OCI-LY1 (cell line): ENCODE data around the gene CAMKK1.

ENCODE experiments used
- H2AFZ ChIP-seq: fragments of 200-600 bp; sonication (generic), shearing (Covaris generic); 2 replicates; pipeline ENCODE4 v1.6.0; 2014; ENCODE audit warnings: antibody characterized with exemption, mild to moderate bottlenecking, low read length
- H3F3A ChIP-seq: fragments of 200-600 bp; sonication (generic), shearing (Covaris generic); 2 replicates; pipeline ENCODE4 v1.6.0; 2014; ENCODE audit warnings: mild to moderate bottlenecking, antibody characterized with exemption, low read length, moderate library complexity; ENCODE audit not compliant: insufficient read depth
- H3K27ac ChIP-seq: fragments of 200-600 bp; sonication (generic); 2 replicates; pipeline ENCODE4 v1.5.1; 2014; ENCODE audit warnings: low read length, mixed run types, mild to moderate bottlenecking, low read depth; ENCODE audit not compliant: poor library complexity, severe bottlenecking
- H3K27me3 ChIP-seq: fragments of 200-600 bp; sonication (generic); 2 replicates; pipeline ENCODE4 v1.6.0; 2014; ENCODE audit warnings: antibody characterized with exemption, mild to moderate bottlenecking, low read length, moderate library complexity; ENCODE audit not compliant: insufficient read depth
- H3K36me3 ChIP-seq: fragments of 200-600 bp; sonication (generic); 2 replicates; pipeline ENCODE4 v1.6.1; 2014; ENCODE audit warnings: mild to moderate bottlenecking, antibody characterized with exemption, low read length, moderate library complexity, mixed read lengths; ENCODE audit not compliant: insufficient read depth
- H3K4me1 ChIP-seq: fragments of 200-600 bp; sonication (generic); 2 replicates; pipeline ENCODE4 v1.5.1; 2014; ENCODE audit warnings: mild to moderate bottlenecking, low read length, moderate library complexity; ENCODE audit not compliant: insufficient read depth, severe bottlenecking
- H3K4me2 ChIP-seq: fragments of 200-600 bp; sonication (generic), shearing (Covaris generic); 2 replicates; pipeline ENCODE4 v1.6.1; 2014; ENCODE audit warnings: low read length
- H3K4me3 ChIP-seq: fragments of 200-600 bp; sonication (generic); 2 replicates; pipeline ENCODE4 v1.5.1; 2014; ENCODE audit warnings: low read length, low read depth, mild to moderate bottlenecking, mixed read lengths; ENCODE audit not compliant: poor library complexity, severe bottlenecking
- H3K79me2 ChIP-seq: fragments of 200-600 bp; shearing (Covaris generic); 2 replicates; pipeline ENCODE4 v1.6.1; 2016; ENCODE audit warnings: mixed run types, low read length, mixed read lengths; ENCODE audit not compliant: insufficient read depth
- H3K9ac ChIP-seq: fragments of 200-600 bp; sonication (generic), shearing (Covaris generic); 2 replicates; pipeline ENCODE4 v1.6.1; 2014; ENCODE audit warnings: mild to moderate bottlenecking, low read length, mixed read lengths
- H3K9me2 ChIP-seq: fragments of 200-600 bp; sonication (generic), shearing (Covaris generic); 2 replicates; pipeline ENCODE4 v1.6.1; 2014; ENCODE audit warnings: low read depth, mild to moderate bottlenecking, low read length, mixed read lengths
- H3K9me3 ChIP-seq: fragments of 200-600 bp; shearing (Covaris generic); 2 replicates; pipeline ENCODE4 v1.6.1; 2014; ENCODE audit warnings: low read length, mixed read lengths
- H4K20me1 ChIP-seq: fragments of 200-600 bp; sonication (generic), shearing (Covaris generic); 2 replicates; pipeline ENCODE4 v1.6.0; 2016; ENCODE audit warnings: mild to moderate bottlenecking, low read length; ENCODE audit not compliant: insufficient read depth
- EZH2 ChIP-seq: fragments of 200-600 bp; sonication (generic), shearing (Covaris generic); IDR thresholded peaks from 2 replicates; pipeline ENCODE4 v1.8.0; 2017; ENCODE audit warnings: borderline replicate concordance, mixed run types, mild to moderate bottlenecking, antibody characterized with exemption, low read length, moderate library complexity, mixed read lengths
- TF ChIP-seq, protein P1 (sequence below): fragments of 200-600 bp; sonication (generic), shearing (Covaris generic); IDR thresholded peaks from 2 replicates; pipeline ENCODE4 v1.5.1; 2017; ENCODE audit warnings: mild to moderate bottlenecking, antibody characterized with exemption, low read length, moderate library complexity, mixed read lengths

The CAMKK1 gene

DNA sequence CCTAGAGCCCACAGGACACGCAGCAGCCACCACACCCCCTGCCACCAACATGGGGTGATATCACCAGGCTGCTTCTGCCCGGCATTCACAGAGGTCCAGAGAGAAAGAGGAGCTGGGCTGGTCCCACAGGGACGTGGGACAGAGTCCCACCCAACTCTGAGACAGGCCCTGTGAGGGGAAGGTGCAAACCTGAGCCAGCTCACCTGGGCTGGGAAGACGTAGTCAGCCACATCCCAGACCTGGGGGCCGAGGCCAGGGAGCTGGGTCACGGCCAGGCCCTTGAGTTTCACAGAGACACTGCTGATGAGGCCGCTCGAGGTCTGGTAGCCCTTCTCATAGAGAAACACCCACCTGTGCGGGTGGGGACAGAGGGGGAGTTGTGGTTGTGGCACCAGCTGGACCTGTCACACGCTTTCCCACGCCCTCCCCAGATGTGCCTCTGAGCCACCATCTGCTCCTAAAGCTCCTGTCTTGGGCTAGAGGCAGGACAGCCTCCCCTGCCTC is 12.2 kb upstream of the CAMKK1 start:
- H3K9ac ChIP-seq, result no peak overlapping the region
- no peaks in the 10 kb centered on the region for H3K36me3 ChIP-seq
- no peaks in the 10 kb centered on the region for H3K9me3 ChIP-seq
- no peak overlapping the region for H3K27ac ChIP-seq
- peaks cover 14% of the 10 kb centered on the region for H3K27me3 ChIP-seq
- TF ChIP-seq, protein P1, sequence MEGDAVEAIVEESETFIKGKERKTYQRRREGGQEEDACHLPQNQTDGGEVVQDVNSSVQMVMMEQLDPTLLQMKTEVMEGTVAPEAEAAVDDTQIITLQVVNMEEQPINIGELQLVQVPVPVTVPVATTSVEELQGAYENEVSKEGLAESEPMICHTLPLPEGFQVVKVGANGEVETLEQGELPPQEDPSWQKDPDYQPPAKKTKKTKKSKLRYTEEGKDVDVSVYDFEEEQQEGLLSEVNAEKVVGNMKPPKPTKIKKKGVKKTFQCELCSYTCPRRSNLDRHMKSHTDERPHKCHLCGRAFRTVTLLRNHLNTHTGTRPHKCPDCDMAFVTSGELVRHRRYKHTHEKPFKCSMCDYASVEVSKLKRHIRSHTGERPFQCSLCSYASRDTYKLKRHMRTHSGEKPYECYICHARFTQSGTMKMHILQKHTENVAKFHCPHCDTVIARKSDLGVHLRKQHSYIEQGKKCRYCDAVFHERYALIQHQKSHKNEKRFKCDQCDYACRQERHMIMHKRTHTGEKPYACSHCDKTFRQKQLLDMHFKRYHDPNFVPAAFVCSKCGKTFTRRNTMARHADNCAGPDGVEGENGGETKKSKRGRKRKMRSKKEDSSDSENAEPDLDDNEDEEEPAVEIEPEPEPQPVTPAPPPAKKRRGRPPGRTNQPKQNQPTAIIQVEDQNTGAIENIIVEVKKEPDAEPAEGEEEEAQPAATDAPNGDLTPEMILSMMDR, result no peak
- TF ChIP-seq EZH2, result no peak
- no peaks in the 10 kb centered on the region for H3K79me2 ChIP-seq
- no peaks in the 10 kb centered on the region for H4K20me1 ChIP-seq
- H3K9me2 ChIP-seq, result no peaks in the 10 kb centered on the region
- no peaks in the 10 kb centered on the region for H3F3A ChIP-seq
- no peak overlapping the region for H3K4me3 ChIP-seq
- no peak overlapping the region for H3K4me2 ChIP-seq
- H2AFZ ChIP-seq, result no peak overlapping the region
- H3K4me1 ChIP-seq, result peaks cover 12% of the 10 kb centered on the region

DNA sequence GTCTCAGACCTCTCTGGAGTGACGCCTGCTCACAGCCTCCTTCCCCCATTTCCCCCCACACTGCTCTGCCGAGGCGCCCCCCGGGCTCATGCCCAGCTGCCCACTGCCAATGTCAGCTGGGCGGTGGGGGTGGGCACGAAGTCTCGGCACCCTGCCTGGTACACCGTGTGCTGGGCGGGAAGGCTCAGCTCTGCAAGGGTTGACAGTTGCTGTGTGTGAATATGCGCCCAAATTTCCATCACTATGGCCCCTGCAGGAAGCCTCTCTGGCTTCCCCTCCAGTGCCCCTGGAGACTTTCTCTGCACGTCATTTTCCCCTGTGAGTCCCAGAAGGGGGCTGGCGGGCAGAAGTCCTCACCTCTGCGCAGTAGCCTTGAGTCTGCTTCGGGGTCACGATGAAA is 11.6 kb upstream of the CAMKK1 start:
- Histone ChIP-seq H4K20me1 (no peaks in the 10 kb centered on the region), H3F3A (no peaks in the 10 kb centered on the region), H3K9me2 (no peaks in the 10 kb centered on the region), H3K36me3 (no peaks in the 10 kb centered on the region), H3K4me2 (no peak overlapping the region), H3K9ac (no peak overlapping the region), H3K4me3 (no peak overlapping the region), H3K9me3 (no peaks in the 10 kb centered on the region), H3K27me3 (peaks cover 14% of the 10 kb centered on the region), H3K27ac (no peak overlapping the region), H3K79me2 (no peaks in the 10 kb centered on the region), H2AFZ (no peak overlapping the region), H3K4me1 (peaks cover 12% of the 10 kb centered on the region)
- no peak for TF ChIP-seq EZH2
- TF ChIP-seq, protein P1, result no peak

GRCh38 chr17:3903881-3904290 is 11.0 kb upstream of the CAMKK1 start:
- Histone ChIP-seq H3K4me3 (no peak overlapping the region), H3F3A (no peaks in the 10 kb centered on the region), H3K4me1 (peaks cover 12% of the 10 kb centered on the region), H3K36me3 (no peaks in the 10 kb centered on the region), H3K79me2 (no peaks in the 10 kb centered on the region), H3K9me3 (no peaks in the 10 kb centered on the region), H3K4me2 (no peak overlapping the region), H3K27ac (no peak overlapping the region), H3K9me2 (no peaks in the 10 kb centered on the region), H3K9ac (no peak overlapping the region), H4K20me1 (no peaks in the 10 kb centered on the region), H3K27me3 (peaks cover 14% of the 10 kb centered on the region), H2AFZ (no peak overlapping the region)
- TF ChIP-seq EZH2, result no peak
- TF ChIP-seq, protein P1, result no peak
